Activated effector memory CD4-positive, alpha-beta T cell treated with anti-CD3 and anti-CD28 coated beads, Interleukin-2, amount 50 U/mL, for 16 hours (primary cell): ENCODE measurements around the gene MYO1H.

ENCODE experiments used
- DNase-seq: peaks from one replicate; pipeline ENCODE4 v3.0.0-alpha.2; 2020

MYO1H gene

GRCh38 chr12:109449845-109450532, 102.3 kb downstream of the MYO1H start:
- no peak for DNase-seq

GRCh38 chr12:109450980-109451379, 103.3 kb downstream of the MYO1H start:
- no peak for DNase-seq

GRCh38 chr12:109451400-109451799, 103.7 kb downstream of the MYO1H start:
- no peak for DNase-seq

GRCh38 chr12:109452489-109452888, 104.8 kb downstream of the MYO1H start:
- no peak for DNase-seq

- DNase-seq: no peak
These were observed 108.0 kb downstream of the MYO1H start for GRCh38 chr12:109455706-109456105.

GRCh38 chr12:109458086-109458485, 110.4 kb downstream of the MYO1H start:
- no peak for DNase-seq

- DNase-seq: no peak
These were observed 111.1 kb downstream of the MYO1H start for GRCh38 chr12:109458771-109459208.

- no peak for DNase-seq
These were observed 111.5 kb downstream of the MYO1H start for GRCh38 chr12:109459247-109459646.

- no peak for DNase-seq
These were observed 112.8 kb downstream of the MYO1H start for GRCh38 chr12:109460538-109460937.

GRCh38 chr12:109461049-109461845, 113.5 kb downstream of the MYO1H start:
- no peak for DNase-seq

GRCh38 chr12:109461846-109462756, 114.4 kb downstream of the MYO1H start:
- no peak for DNase-seq

GRCh38 chr12:109462868-109463692, 115.4 kb downstream of the MYO1H start:
- DNase-seq: no peak

- no peak for DNase-seq
These were observed 116.1 kb downstream of the MYO1H start for GRCh38 chr12:109463756-109464155.

- DNase-seq: no peak
These were observed 117.1 kb downstream of the MYO1H start for GRCh38 chr12:109464642-109465351.

- DNase-seq: no peak
These were observed 118.6 kb downstream of the MYO1H start for GRCh38 chr12:109466305-109466704.

GRCh38 chr12:109466821-109467220, 119.1 kb downstream of the MYO1H start:
- no peak for DNase-seq

GRCh38 chr12:109467978-109468676, 120.4 kb downstream of the MYO1H start:
- no peak for DNase-seq

- DNase-seq: no peak
These were observed 121.8 kb downstream of the MYO1H start for GRCh38 chr12:109469517-109469916.

GRCh38 chr12:109473006-109473405, 125.3 kb downstream of the MYO1H start:
- peak; percentile 47 for DNase-seq

- peak; percentile 36 for DNase-seq
These were observed 126.0 kb downstream of the MYO1H start for GRCh38 chr12:109473526-109474270.
